ENCODE measurements around the gene IGF2.

Gene IGF2

GRCh38 chr11:2104524-2105440, 34.4 kb downstream of the IGF2 start:
- DNase-seq (ENCODE audit: low read depth, low spot score): no peak
- POLR2A ChIA-PET: no interaction called here
- no peak for TF ChIP-seq CTCF (IDR thresholded peaks at IDR 0.05; ENCODE audit: insufficient read depth, low read length, missing control alignments)
- H3K4me3 ChIP-seq (ENCODE audit: low read depth, low read length): no peak overlapping the region
- CTCF ChIA-PET: interaction anchor here (0.9 to 2.0 kb wide), 4 partner anchors 9 to 531 kb away, joined by 3 to 7 read pairs (median 4); no protein-coding TSS in a partner anchor

GRCh38 chr11:2103668-2104523, 35.3 kb downstream of the IGF2 start:
- POLR2A ChIA-PET: no interaction called here
- TF ChIP-seq CTCF (IDR thresholded peaks at IDR 0.05; ENCODE audit: insufficient read depth, low read length, missing control alignments): no peak
- CTCF ChIA-PET: interaction anchor here (1.5 to 2.0 kb wide), 3 partner anchors 10 to 451 kb away, joined by 3 to 7 read pairs (median 4); no protein-coding TSS in a partner anchor
- no peak for DNase-seq (ENCODE audit: low read depth, low spot score)
- H3K4me3 ChIP-seq (ENCODE audit: low read depth, low read length): no peak overlapping the region

DNA sequence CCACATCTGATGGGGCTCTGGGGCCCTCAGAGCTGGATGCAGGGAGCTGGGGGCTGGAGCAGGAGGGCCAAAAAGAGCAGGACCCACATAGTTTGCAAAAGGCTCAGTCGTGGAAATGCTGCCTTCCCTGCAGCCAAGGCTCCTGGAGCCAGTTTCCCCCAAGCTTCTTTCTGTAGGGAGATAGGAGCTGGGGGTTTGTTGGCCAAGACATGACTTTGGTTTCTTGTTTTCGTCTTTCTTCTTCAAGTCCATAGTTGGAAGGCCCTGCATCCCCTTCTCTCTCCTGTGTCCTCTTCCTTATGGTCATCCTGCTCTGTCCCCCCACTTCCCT, 36.3 kb downstream of the IGF2 start:
- ChIA-PET POLR2A (no interaction called here), CTCF (interaction anchor here (0.9 kb wide), 1 partner anchor 66 kb away, joined by 3 read pairs; no protein-coding TSS in a partner anchor)
- TF ChIP-seq CTCF (IDR thresholded peaks at IDR 0.05; ENCODE audit: insufficient read depth, low read length, missing control alignments): no peak
- no peak overlapping the region for H3K4me3 ChIP-seq (ENCODE audit: low read depth, low read length)
- no peak for DNase-seq (ENCODE audit: low read depth, low spot score)

GRCh38 chr11:2102132-2102882, 36.9 kb downstream of the IGF2 start:
- ChIA-PET CTCF (interaction anchor here (0.9 kb wide), 1 partner anchor 66 kb away, joined by 3 read pairs; no protein-coding TSS in a partner anchor), POLR2A (no interaction called here)
- TF ChIP-seq CTCF (IDR thresholded peaks at IDR 0.05; ENCODE audit: insufficient read depth, low read length, missing control alignments): no peak
- no peak overlapping the region for H3K4me3 ChIP-seq (ENCODE audit: low read depth, low read length)
- no peak for DNase-seq (ENCODE audit: low read depth, low spot score)

DNA sequence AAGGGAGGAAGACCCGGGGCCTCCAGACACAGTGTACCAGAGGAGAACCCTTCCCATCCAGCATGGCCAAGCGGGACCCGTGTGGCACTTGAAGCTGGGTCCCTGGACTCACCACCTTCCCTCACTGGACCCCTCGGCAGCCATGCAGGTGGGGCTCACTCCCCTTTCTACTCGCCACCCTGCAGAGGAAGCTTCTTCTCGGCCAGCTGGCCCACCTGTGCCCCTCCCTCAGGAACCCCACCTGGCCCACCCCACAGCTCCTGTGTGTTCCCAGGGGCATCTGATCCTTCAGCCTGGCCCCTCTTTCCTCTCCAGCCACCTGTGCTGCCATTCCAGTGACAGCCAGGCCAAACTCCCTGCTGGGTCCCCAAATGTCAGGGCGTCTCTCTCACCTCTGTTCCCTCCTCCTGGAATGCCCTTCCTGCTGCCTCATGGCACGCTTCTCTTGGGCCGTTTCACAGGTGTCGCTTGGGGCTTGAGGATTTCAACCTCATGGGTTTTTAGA, 38.0 kb downstream of the IGF2 start:
- TF ChIP-seq CTCF (IDR thresholded peaks at IDR 0.05; ENCODE audit: insufficient read depth, low read length, missing control alignments): no peak
- ChIA-PET CTCF (interaction anchor here (0.7 to 1.5 kb wide), 2 partner anchors 51 to 63 kb away, joined by 3 to 4 read pairs; no protein-coding TSS in a partner anchor), POLR2A (no interaction called here)
- no peak for DNase-seq (ENCODE audit: low read depth, low spot score)
- H3K4me3 ChIP-seq (ENCODE audit: low read depth, low read length): no peak overlapping the region

All from AG04449 (cell line).